Right renal cortex interstitium (tissue), 3 donors: ENCODE measurements around the gene AREG. TPM values are rescaled to one million over a fixed set of nuclear protein-coding genes. Genes with fewer than 3 reads are reported as not detected.

Source experiments
- DNase-seq, 3 donors: peaks; one replicate each; pipeline ENCODE4 v3.0.0-alpha.2; 2013; ENCODE audit warnings: low read depth in 3 of 3, low spot score in 2 of 3
- polyA plus RNA-seq, 3 donors: library from polyadenylated mRNA; unstranded; fragments of 120-200 nt; gene quantifications; one replicate each; pipeline ENCODE4 v1.2.1, GENCODE V29; 2013; ENCODE audit not compliant: insufficient read length in 3 of 3

Gene AREG
- polyA plus RNA-seq, 3 donors: 0.12 to 0.28 (median 0.21) TPM

GRCh38 chr4:74431113-74431826 is 13.7 kb upstream of the AREG start:
- DNase-seq: no peak

GRCh38 chr4:74433043-74433442 is 11.9 kb upstream of the AREG start:
- no peak for DNase-seq

- no peak for DNase-seq
These were observed 11.3 kb upstream of the AREG start for GRCh38 chr4:74433541-74434172.

- no peak for DNase-seq
These were observed 9.6 kb upstream of the AREG start for GRCh38 chr4:74435296-74435695.

- no peak for DNase-seq
These were observed 7.1 kb upstream of the AREG start for GRCh38 chr4:74437866-74438265.

- no peak for DNase-seq
These were observed 6.3 kb upstream of the AREG start for GRCh38 chr4:74438661-74439060.

- DNase-seq: no peak
These were observed 5.0 kb upstream of the AREG start for GRCh38 chr4:74439952-74440351.

- DNase-seq: no peak
These were observed 4.6 kb upstream of the AREG start for GRCh38 chr4:74440356-74440755.

- DNase-seq: no peak
These were observed 3.2 kb upstream of the AREG start for GRCh38 chr4:74441744-74442143.

- no peak for DNase-seq
These were observed 1.4 kb downstream of the AREG start for GRCh38 chr4:74446193-74446868.

GRCh38 chr4:74446896-74447295 is 2.0 kb downstream of the AREG start:
- no peak for DNase-seq

GRCh38 chr4:74447636-74448233 is 2.8 kb downstream of the AREG start:
- DNase-seq: no peak

GRCh38 chr4:74449571-74450297 is 4.8 kb downstream of the AREG start:
- DNase-seq: no peak

GRCh38 chr4:74450298-74450683 is 5.4 kb downstream of the AREG start:
- DNase-seq: no peak

- no peak for DNase-seq
These were observed 6.3 kb downstream of the AREG start for GRCh38 chr4:74451214-74451661.

- no peak for DNase-seq
These were observed 8.2 kb downstream of the AREG start for GRCh38 chr4:74453037-74453635.

- no peak for DNase-seq
These were observed 9.2 kb downstream of the AREG start for GRCh38 chr4:74453829-74454742.

- no peak for DNase-seq
These were observed 10.6 kb downstream of the AREG start for GRCh38 chr4:74455361-74456055.
